ENCODE data around the gene SORL1. TPM values are rescaled to one million over a fixed set of nuclear protein-coding genes. Genes with fewer than 3 reads are reported as not detected.

SORL1 gene
- total RNA-seq, 2 donors from 2014 or later = 66.1 to 121 TPM

DNA sequence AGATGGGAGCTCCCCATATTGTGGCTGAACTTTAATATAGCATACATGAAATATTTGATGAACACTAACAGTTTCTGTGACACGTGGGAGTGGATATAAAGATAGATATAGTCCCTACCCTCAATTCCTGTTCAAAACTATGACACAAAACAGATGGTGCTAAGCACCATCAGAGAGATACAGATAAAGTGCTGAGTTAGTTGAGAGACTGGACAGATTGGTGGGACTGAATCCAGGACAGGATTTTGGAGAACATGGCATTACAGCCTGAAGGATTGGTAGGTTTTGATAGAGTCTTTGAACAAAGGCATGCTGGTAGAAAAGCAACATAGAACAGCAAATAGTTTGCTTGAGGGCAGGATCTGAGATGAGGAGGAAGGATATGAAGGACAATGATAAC is 215.7 kb downstream of the SORL1 start:
- no peak for DNase-seq
- TF ChIP-seq, protein P1, sequence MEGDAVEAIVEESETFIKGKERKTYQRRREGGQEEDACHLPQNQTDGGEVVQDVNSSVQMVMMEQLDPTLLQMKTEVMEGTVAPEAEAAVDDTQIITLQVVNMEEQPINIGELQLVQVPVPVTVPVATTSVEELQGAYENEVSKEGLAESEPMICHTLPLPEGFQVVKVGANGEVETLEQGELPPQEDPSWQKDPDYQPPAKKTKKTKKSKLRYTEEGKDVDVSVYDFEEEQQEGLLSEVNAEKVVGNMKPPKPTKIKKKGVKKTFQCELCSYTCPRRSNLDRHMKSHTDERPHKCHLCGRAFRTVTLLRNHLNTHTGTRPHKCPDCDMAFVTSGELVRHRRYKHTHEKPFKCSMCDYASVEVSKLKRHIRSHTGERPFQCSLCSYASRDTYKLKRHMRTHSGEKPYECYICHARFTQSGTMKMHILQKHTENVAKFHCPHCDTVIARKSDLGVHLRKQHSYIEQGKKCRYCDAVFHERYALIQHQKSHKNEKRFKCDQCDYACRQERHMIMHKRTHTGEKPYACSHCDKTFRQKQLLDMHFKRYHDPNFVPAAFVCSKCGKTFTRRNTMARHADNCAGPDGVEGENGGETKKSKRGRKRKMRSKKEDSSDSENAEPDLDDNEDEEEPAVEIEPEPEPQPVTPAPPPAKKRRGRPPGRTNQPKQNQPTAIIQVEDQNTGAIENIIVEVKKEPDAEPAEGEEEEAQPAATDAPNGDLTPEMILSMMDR (IDR thresholded peaks at IDR 0.05) = no peak
- no peaks in the 10 kb centered on the region for H3K4me1 ChIP-seq
- intact Hi-C loops (cut with DNase I) = no loop called here
- H3K9ac ChIP-seq (ENCODE audit: low read depth in 2 of 2, low read length in 2 of 2) = no peak overlapping the region
- H3K9me3 ChIP-seq = no peaks in the 10 kb centered on the region
- H3K27me3 ChIP-seq = no peaks in the 10 kb centered on the region
- no peaks in the 10 kb centered on the region for H3K36me3 ChIP-seq
- no peak overlapping the region for H3K27ac ChIP-seq
- H3K4me3 ChIP-seq = no peak overlapping the region

DNA sequence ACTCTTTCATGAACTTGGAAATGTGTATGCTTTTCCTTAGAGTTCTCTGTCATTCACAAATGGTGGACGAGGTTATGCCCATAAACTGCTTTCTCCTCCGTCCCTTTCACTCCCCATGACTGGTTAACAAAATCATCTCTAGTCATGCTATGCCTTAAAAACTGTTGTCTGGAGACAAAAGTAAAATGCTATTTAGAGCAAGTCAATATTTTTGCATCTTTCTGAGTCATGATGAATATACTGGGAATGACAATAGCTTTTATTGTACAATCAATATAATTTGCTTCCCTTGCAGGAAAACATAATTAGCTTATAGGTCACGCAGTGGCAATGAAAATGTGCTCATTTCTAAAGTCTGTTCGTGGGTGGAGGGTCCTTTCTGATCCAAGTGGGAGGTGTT is 217.3 kb downstream of the SORL1 start:
- no peak overlapping the region for H3K27ac ChIP-seq
- no peaks in the 10 kb centered on the region for H3K9me3 ChIP-seq
- no peaks in the 10 kb centered on the region for H3K4me1 ChIP-seq
- TF ChIP-seq, protein P1 (IDR thresholded peaks at IDR 0.05) = no peak
- no peaks in the 10 kb centered on the region for H3K27me3 ChIP-seq
- no peak overlapping the region for H3K4me3 ChIP-seq
- DNase-seq = no peak
- intact Hi-C loops (cut with DNase I) = no loop called here
- no peak overlapping the region for H3K9ac ChIP-seq (ENCODE audit: low read depth in 2 of 2, low read length in 2 of 2)
- H3K36me3 ChIP-seq = no peaks in the 10 kb centered on the region

DNA sequence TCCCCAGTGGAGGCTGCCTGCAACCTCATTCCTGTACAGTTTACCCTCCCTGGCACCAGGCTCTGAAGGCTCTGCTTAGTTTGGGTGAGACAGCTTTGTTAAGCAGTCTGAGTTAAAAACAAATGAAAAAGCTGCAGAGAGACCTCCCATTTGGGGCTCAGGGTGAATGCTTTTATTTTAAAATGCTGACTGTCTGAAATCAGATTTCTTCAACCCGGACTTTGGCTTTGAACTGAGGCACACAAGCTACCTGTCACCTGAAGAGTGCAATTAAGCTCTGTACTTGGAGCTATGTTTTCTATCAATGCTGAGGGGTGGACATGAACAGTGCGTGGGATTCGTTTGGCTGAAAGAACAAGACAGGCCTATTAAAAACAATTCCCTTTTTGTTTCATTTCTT is 218.2 kb downstream of the SORL1 start:
- no peaks in the 10 kb centered on the region for H3K36me3 ChIP-seq
- H3K27ac ChIP-seq = no peak overlapping the region
- no peaks in the 10 kb centered on the region for H3K27me3 ChIP-seq
- no peak overlapping the region for H3K9ac ChIP-seq (ENCODE audit: low read depth in 2 of 2, low read length in 2 of 2)
- H3K4me1 ChIP-seq = no peaks in the 10 kb centered on the region
- TF ChIP-seq, protein P1 (IDR thresholded peaks at IDR 0.05) = no peak
- H3K4me3 ChIP-seq = no peak overlapping the region
- intact Hi-C loops (cut with DNase I) = no loop called here
- no peak for DNase-seq
- H3K9me3 ChIP-seq = no peaks in the 10 kb centered on the region

DNA sequence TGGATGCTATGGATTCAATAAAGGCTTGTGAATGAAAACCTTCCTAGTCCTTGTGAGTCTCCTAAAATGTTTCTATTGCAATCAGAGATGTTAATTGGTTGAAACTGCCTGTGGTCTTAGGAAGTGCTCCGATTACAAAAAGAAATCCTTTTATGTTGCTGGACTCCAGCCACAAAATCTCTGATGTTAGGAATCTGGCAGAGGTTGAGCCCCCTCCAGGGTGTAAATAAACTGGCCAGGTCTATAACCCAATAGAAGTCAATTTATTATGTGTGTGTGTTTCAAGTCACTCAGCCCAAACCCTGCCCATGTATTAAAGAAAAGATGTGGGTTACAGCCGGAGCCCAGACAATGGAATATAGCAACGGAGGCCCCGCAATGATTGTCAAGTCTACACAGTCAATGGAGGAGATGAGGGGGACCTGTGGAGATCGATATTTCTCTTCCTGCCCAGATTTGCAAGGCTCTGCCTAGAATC is 218.7 kb downstream of the SORL1 start:
- no peaks in the 10 kb centered on the region for H3K9me3 ChIP-seq
- no peak overlapping the region for H3K4me3 ChIP-seq
- TF ChIP-seq, protein P1 (IDR thresholded peaks at IDR 0.05) = no peak
- no peak overlapping the region for H3K9ac ChIP-seq (ENCODE audit: low read depth in 2 of 2, low read length in 2 of 2)
- H3K27ac ChIP-seq = no peak overlapping the region
- no peaks in the 10 kb centered on the region for H3K27me3 ChIP-seq
- intact Hi-C loops (cut with DNase I) = no loop called here
- H3K36me3 ChIP-seq = no peaks in the 10 kb centered on the region
- DNase-seq = no peak
- no peaks in the 10 kb centered on the region for H3K4me1 ChIP-seq

DNA sequence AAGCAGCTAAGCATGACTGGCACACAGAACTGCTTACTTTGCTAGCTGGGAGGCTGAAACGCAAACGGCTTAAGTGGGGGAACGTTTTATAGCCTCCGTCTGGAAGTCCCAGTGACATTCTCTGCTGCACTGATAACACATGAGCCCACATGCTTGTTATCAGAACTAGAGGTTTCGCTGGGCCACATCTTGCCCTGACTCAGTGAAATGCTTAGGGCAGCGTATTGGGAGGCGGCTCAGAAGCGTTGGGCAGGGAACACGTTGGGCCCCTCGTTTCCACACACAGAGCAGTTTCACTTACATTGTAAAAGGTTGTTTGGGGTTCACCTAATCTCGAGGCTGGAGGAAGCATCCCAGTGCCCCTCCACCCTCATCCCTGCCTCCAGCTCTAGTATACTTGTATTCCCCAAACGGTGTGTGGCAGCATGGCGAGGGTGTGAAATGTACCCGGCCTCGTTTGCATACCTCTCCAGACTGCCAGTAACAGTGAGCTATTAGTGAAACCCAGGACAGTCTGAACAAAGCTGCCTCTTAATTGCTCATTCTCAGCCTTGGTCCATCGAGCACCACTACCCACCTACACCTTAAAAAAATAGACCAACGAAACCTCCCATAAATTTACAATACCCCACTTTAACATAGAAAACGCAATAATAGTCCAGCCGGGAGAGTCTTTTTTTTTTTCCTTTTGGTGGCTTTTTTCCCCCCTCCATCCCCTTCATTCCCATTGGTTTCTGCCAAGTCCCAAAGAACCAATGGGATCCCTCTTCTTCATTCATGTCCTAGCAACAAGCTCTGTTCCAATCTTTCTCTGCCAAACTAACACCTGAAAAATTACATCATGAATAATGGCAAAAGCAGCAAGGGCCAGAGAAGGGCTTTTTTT is 219.4 kb downstream of the SORL1 start:
- Histone ChIP-seq H3K4me3 (no peak overlapping the region), H3K9ac (ENCODE audit: low read depth in 2 of 2, low read length in 2 of 2) (no peak overlapping the region), H3K4me1 (no peaks in the 10 kb centered on the region), H3K27me3 (no peaks in the 10 kb centered on the region), H3K27ac (no peak overlapping the region), H3K36me3 (no peaks in the 10 kb centered on the region), H3K9me3 (no peaks in the 10 kb centered on the region)
- TF ChIP-seq, protein P1 (IDR thresholded peaks at IDR 0.05) = no peak
- intact Hi-C loops (cut with DNase I) = no loop called here
- no peak for DNase-seq

Measured in colonic mucosa (tissue), 4 donors.